Central memory CD8-positive, alpha-beta T cell (primary cell): ENCODE data around the gene DENND1B.
"Not testable (repeated sequence)": the region's sequence is repeated elsewhere in the genome, so short reads cannot be mapped to it uniquely, and the experiment has no call there.

ENCODE experiments used
- ATAC-seq: fragments of 150-1000 bp; cut with Tn5 transposase; replicated peaks from 2 replicates; pipeline ENCODE4 v1.10.0; 2022; ENCODE audit warnings: mild to moderate bottlenecking, moderate FRiP score, moderate number of reproducible peaks; ENCODE audit not compliant: poor library complexity, severe bottlenecking; ENCODE audit errors: extremely low read depth
- DNase-seq, 2 donors: peaks; one replicate each; pipeline ENCODE4 v3.0.0; 2021; ENCODE audit warnings: low spot score in 2 of 2
- H3K27ac Mint-ChIP-seq: one replicate; pipeline ENCODE4 v1.8.0; 2022; ENCODE audit warnings: low read depth, mild to moderate bottlenecking, moderate library complexity, mixed read lengths
- H3K27me3 Mint-ChIP-seq: one replicate; pipeline ENCODE4 v1.8.0; 2022; ENCODE audit warnings: mixed read lengths
- H3K36me3 Mint-ChIP-seq: one replicate; pipeline ENCODE4 v1.8.0; 2022; ENCODE audit warnings: mild to moderate bottlenecking, moderate library complexity, mixed read lengths; ENCODE audit not compliant: insufficient read depth
- H3K4me1 Mint-ChIP-seq: one replicate; pipeline ENCODE4 v1.8.0; 2022; ENCODE audit warnings: mixed read lengths
- H3K4me3 Mint-ChIP-seq: one replicate; pipeline ENCODE4 v1.8.0; 2022; ENCODE audit warnings: mild to moderate bottlenecking, moderate library complexity, mixed read lengths
- H3K9me3 Mint-ChIP-seq: one replicate; pipeline ENCODE4 v1.8.0; 2022; ENCODE audit warnings: mixed read lengths

Gene DENND1B

GRCh38 chr1:197731449-197731848 lies 43.8 kb downstream of the DENND1B start:
- H3K27ac Mint-ChIP-seq = no peak overlapping the region
- H3K36me3 Mint-ChIP-seq = no peaks in the 10 kb centered on the region
- DNase-seq (no peak), ATAC-seq (no peak)
- H3K4me3 Mint-ChIP-seq = no peak overlapping the region
- no peaks in the 10 kb centered on the region for H3K27me3 Mint-ChIP-seq
- H3K4me1 Mint-ChIP-seq = peaks cover 32% of the 10 kb centered on the region
- peaks cover 2% of the 10 kb centered on the region for H3K9me3 Mint-ChIP-seq

- Mint-ChIP-seq H3K4me1 (peaks cover 13% of the 10 kb centered on the region), H3K4me3 (no peak overlapping the region), H3K9me3 (peaks cover 18% of the 10 kb centered on the region), H3K27me3 (no peaks in the 10 kb centered on the region), H3K36me3 (no peaks in the 10 kb centered on the region), H3K27ac (no peak overlapping the region)
- ATAC-seq (no peak), DNase-seq (no peak)
Observed at GRCh38 chr1:197725976-197726375, 49.3 kb downstream of the DENND1B start.

- Mint-ChIP-seq H3K4me1 (peaks cover 11% of the 10 kb centered on the region), H3K4me3 (no peak overlapping the region), H3K36me3 (no peaks in the 10 kb centered on the region), H3K27ac (no peak overlapping the region), H3K9me3 (peaks cover 18% of the 10 kb centered on the region), H3K27me3 (no peaks in the 10 kb centered on the region)
- ATAC-seq (no peak), DNase-seq (no peak)
Observed at GRCh38 chr1:197725044-197725443, 50.2 kb downstream of the DENND1B start.

GRCh38 chr1:197715806-197716205 lies 59.5 kb downstream of the DENND1B start:
- H3K4me1 Mint-ChIP-seq = peaks cover 11% of the 10 kb centered on the region
- H3K4me3 Mint-ChIP-seq = no peak overlapping the region
- no peaks in the 10 kb centered on the region for H3K27me3 Mint-ChIP-seq
- H3K36me3 Mint-ChIP-seq = no peaks in the 10 kb centered on the region
- no peak overlapping the region for H3K27ac Mint-ChIP-seq
- no peaks in the 10 kb centered on the region for H3K9me3 Mint-ChIP-seq
- ATAC-seq = no peak
- no peak for DNase-seq

GRCh38 chr1:197706601-197707000 lies 68.7 kb downstream of the DENND1B start:
- peaks cover 2% of the 10 kb centered on the region for H3K36me3 Mint-ChIP-seq
- H3K27ac Mint-ChIP-seq = no peak overlapping the region
- DNase-seq = no peak
- no peak for ATAC-seq
- H3K4me1 Mint-ChIP-seq = peaks cover 22% of the 10 kb centered on the region
- H3K4me3 Mint-ChIP-seq = no peak overlapping the region
- H3K27me3 Mint-ChIP-seq = no peaks in the 10 kb centered on the region
- no peaks in the 10 kb centered on the region for H3K9me3 Mint-ChIP-seq

GRCh38 chr1:197705941-197706340 lies 69.3 kb downstream of the DENND1B start:
- no peak overlapping the region for H3K4me3 Mint-ChIP-seq
- peaks cover 2% of the 10 kb centered on the region for H3K36me3 Mint-ChIP-seq
- no peaks in the 10 kb centered on the region for H3K9me3 Mint-ChIP-seq
- no peaks in the 10 kb centered on the region for H3K27me3 Mint-ChIP-seq
- peaks cover 24% of the 10 kb centered on the region for H3K4me1 Mint-ChIP-seq
- H3K27ac Mint-ChIP-seq = no peak overlapping the region
- no peak for DNase-seq
- ATAC-seq = no peak

- H3K27ac Mint-ChIP-seq, DNase-seq, H3K9me3 Mint-ChIP-seq, H3K36me3 Mint-ChIP-seq, ATAC-seq, H3K4me3 Mint-ChIP-seq, H3K27me3 Mint-ChIP-seq: not testable (repeated sequence)
- peaks cover 57% of the 10 kb centered on the region for H3K4me1 Mint-ChIP-seq
Observed at GRCh38 chr1:197700688-197701087, 74.6 kb downstream of the DENND1B start.

GRCh38 chr1:197696372-197696771 lies 78.9 kb downstream of the DENND1B start:
- DNase-seq = no peak
- no peak for ATAC-seq
- Mint-ChIP-seq H3K27me3 (no peaks in the 10 kb centered on the region), H3K9me3 (no peaks in the 10 kb centered on the region), H3K36me3 (no peaks in the 10 kb centered on the region), H3K27ac (no peak overlapping the region), H3K4me3 (no peak overlapping the region), H3K4me1 (peaks cover 71% of the 10 kb centered on the region)

- Mint-ChIP-seq H3K4me3 (no peak overlapping the region), H3K36me3 (no peaks in the 10 kb centered on the region), H3K9me3 (no peaks in the 10 kb centered on the region), H3K27me3 (no peaks in the 10 kb centered on the region), H3K27ac (no peak overlapping the region), H3K4me1 (peaks cover 73% of the 10 kb centered on the region)
- ATAC-seq (no peak), DNase-seq (no peak)
Observed at GRCh38 chr1:197695961-197696360, 79.3 kb downstream of the DENND1B start.

- no peak for ATAC-seq
- Mint-ChIP-seq H3K27ac (no peak overlapping the region), H3K4me1 (peaks cover 49% of the 10 kb centered on the region), H3K27me3 (no peaks in the 10 kb centered on the region), H3K4me3 (no peak overlapping the region), H3K36me3 (peaks cover 1% of the 10 kb centered on the region), H3K9me3 (peaks cover 13% of the 10 kb centered on the region)
- DNase-seq = no peak
Observed at GRCh38 chr1:197692965-197693364, 82.3 kb downstream of the DENND1B start.

GRCh38 chr1:197691816-197692215 lies 83.5 kb downstream of the DENND1B start:
- Mint-ChIP-seq H3K4me1 (peaks cover 38% of the 10 kb centered on the region), H3K9me3 (peaks cover 13% of the 10 kb centered on the region), H3K27ac (no peak overlapping the region), H3K27me3 (no peaks in the 10 kb centered on the region), H3K36me3 (peaks cover 3% of the 10 kb centered on the region), H3K4me3 (no peak overlapping the region)
- ATAC-seq (no peak), DNase-seq (no peak)

- Mint-ChIP-seq H3K9me3 (peaks cover 13% of the 10 kb centered on the region), H3K27ac (no peak overlapping the region), H3K4me3 (no peak overlapping the region), H3K36me3 (peaks cover 3% of the 10 kb centered on the region), H3K4me1 (peaks cover 39% of the 10 kb centered on the region), H3K27me3 (no peaks in the 10 kb centered on the region)
- no peak for DNase-seq
- no peak for ATAC-seq
Observed at GRCh38 chr1:197690074-197690473, 85.2 kb downstream of the DENND1B start.

GRCh38 chr1:197688233-197688632 lies 87.0 kb downstream of the DENND1B start:
- ATAC-seq (no peak), DNase-seq (no peak)
- Mint-ChIP-seq H3K4me3 (no peak overlapping the region), H3K4me1 (peaks cover 37% of the 10 kb centered on the region), H3K9me3 (peaks cover 13% of the 10 kb centered on the region), H3K27me3 (no peaks in the 10 kb centered on the region), H3K36me3 (peaks cover 3% of the 10 kb centered on the region), H3K27ac (no peak overlapping the region)
